ENCODE data around the gene FCGR2B.
"Not testable (repeated sequence)": the region's sequence is repeated elsewhere in the genome, so short reads cannot be mapped to it uniquely, and the experiment has no call there.

FCGR2B gene

GRCh38 chr1:161662684-161663339, at the start of gene FCGR2B:
TSS of gene FCGR2B (plus strand) at chr1:161663143. CDS start at chr1:161663242, 99 bp downstream.
- not testable (repeated sequence) for DNase-seq

GRCh38 chr1:161616417-161616816, 46.5 kb upstream of the FCGR2B start:
- not testable (repeated sequence) for DNase-seq

- not testable (repeated sequence) for DNase-seq
These were observed 44.4 kb upstream of the FCGR2B start for GRCh38 chr1:161618517-161618916.

- DNase-seq = not testable (repeated sequence)
These were observed 42.5 kb upstream of the FCGR2B start for GRCh38 chr1:161620399-161620798.

GRCh38 chr1:161621181-161622000, 41.6 kb upstream of the FCGR2B start:
- DNase-seq = peak; percentile 71

- DNase-seq = not testable (repeated sequence)
These were observed 40.9 kb upstream of the FCGR2B start for GRCh38 chr1:161622054-161622453.

GRCh38 chr1:161623401-161624051, 39.4 kb upstream of the FCGR2B start:
- DNase-seq = not testable (repeated sequence)

GRCh38 chr1:161624605-161625004, 38.3 kb upstream of the FCGR2B start:
- DNase-seq = not testable (repeated sequence)

GRCh38 chr1:161626445-161627146, 36.3 kb upstream of the FCGR2B start:
- not testable (repeated sequence) for DNase-seq

GRCh38 chr1:161630128-161630742, 32.7 kb upstream of the FCGR2B start:
- DNase-seq = not testable (repeated sequence)

GRCh38 chr1:161631076-161631475, 31.9 kb upstream of the FCGR2B start, which contains the start of gene FCGR3B:
TSS of gene FCGR3B (minus strand) at chr1:161631176. CDS start at chr1:161631094, 82 bp downstream.
- DNase-seq = no peak

GRCh38 chr1:161634993-161635392, 27.9 kb upstream of the FCGR2B start:
- DNase-seq = not testable (repeated sequence)

GRCh38 chr1:161636189-161636782, 26.7 kb upstream of the FCGR2B start:
- not testable (repeated sequence) for DNase-seq

- not testable (repeated sequence) for DNase-seq
These were observed 26.0 kb upstream of the FCGR2B start for GRCh38 chr1:161636976-161637375.

- not testable (repeated sequence) for DNase-seq
These were observed 24.5 kb upstream of the FCGR2B start for GRCh38 chr1:161638251-161638993.

GRCh38 chr1:161639203-161639602, 23.7 kb upstream of the FCGR2B start:
- not testable (repeated sequence) for DNase-seq

GRCh38 chr1:161642697-161643096, 20.2 kb upstream of the FCGR2B start:
- not testable (repeated sequence) for DNase-seq

- DNase-seq = not testable (repeated sequence)
These were observed 19.3 kb upstream of the FCGR2B start for GRCh38 chr1:161643481-161644208.

GRCh38 chr1:161644855-161645254, 18.1 kb upstream of the FCGR2B start:
- DNase-seq = not testable (repeated sequence)
